ENCODE data around the gene POLG2.
"Not testable (repeated sequence)": the region's sequence is repeated elsewhere in the genome, so short reads cannot be mapped to it uniquely, and the experiment has no call there.

DNA sequence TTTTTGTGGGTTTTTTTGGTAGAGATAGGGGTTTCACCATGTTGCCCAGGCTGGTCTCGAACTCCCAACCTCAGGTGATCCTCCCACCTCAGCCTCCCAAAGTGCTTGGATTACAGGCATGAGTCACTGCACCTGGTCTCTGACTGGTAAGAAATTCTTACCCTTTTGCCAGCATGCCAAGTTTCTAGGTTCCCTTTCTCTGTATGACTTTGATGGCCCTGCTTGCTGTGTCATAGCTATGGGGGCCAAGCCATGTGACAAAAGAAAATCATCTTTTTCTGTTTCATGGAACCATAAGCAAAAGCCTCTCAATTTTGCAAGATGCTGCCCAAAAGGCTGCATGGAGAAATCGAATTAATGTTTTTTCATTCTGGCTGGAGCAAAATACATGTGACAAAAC is 66.8 kb downstream of the POLG2 start:
- not testable (repeated sequence) for TF ChIP-seq ZNF274 (IDR thresholded peaks at IDR 0.05; ENCODE audit: low read depth, low read length); EGR1 (IDR thresholded peaks at IDR 0.05; ENCODE audit: low read depth); POLR2A (IDR thresholded peaks at IDR 0.05; ENCODE audit: borderline replicate concordance, extremely low read depth, insufficient read depth, insufficient read length); JUND (IDR thresholded peaks at IDR 0.05); TCF7L2 (IDR thresholded peaks at IDR 0.05; ENCODE audit: borderline replicate concordance, extremely low read depth, insufficient read depth, insufficient read length)
- TF ChIP-seq, protein P1, sequence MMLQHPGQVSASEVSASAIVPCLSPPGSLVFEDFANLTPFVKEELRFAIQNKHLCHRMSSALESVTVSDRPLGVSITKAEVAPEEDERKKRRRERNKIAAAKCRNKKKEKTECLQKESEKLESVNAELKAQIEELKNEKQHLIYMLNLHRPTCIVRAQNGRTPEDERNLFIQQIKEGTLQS (IDR thresholded peaks at IDR 0.05) = not testable (repeated sequence)
- TF ChIP-seq, protein P2, sequence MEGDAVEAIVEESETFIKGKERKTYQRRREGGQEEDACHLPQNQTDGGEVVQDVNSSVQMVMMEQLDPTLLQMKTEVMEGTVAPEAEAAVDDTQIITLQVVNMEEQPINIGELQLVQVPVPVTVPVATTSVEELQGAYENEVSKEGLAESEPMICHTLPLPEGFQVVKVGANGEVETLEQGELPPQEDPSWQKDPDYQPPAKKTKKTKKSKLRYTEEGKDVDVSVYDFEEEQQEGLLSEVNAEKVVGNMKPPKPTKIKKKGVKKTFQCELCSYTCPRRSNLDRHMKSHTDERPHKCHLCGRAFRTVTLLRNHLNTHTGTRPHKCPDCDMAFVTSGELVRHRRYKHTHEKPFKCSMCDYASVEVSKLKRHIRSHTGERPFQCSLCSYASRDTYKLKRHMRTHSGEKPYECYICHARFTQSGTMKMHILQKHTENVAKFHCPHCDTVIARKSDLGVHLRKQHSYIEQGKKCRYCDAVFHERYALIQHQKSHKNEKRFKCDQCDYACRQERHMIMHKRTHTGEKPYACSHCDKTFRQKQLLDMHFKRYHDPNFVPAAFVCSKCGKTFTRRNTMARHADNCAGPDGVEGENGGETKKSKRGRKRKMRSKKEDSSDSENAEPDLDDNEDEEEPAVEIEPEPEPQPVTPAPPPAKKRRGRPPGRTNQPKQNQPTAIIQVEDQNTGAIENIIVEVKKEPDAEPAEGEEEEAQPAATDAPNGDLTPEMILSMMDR (IDR thresholded peaks at IDR 0.05 in 2 of 3, conservative IDR thresholded peaks at IDR 0.05 in 1 of 3; ENCODE audit: borderline replicate concordance in 1 of 3, insufficient read depth in 1 of 3, low read depth in 2 of 3, low read length in 2 of 3) = not testable (repeated sequence)
